ENCODE data around the gene CLEC4G. TPM values are rescaled to one million over a fixed set of nuclear protein-coding genes. Genes with fewer than 3 reads are reported as not detected.

The CLEC4G gene
- total RNA-seq, 1 donor from 2014 or later: not detected

DNA sequence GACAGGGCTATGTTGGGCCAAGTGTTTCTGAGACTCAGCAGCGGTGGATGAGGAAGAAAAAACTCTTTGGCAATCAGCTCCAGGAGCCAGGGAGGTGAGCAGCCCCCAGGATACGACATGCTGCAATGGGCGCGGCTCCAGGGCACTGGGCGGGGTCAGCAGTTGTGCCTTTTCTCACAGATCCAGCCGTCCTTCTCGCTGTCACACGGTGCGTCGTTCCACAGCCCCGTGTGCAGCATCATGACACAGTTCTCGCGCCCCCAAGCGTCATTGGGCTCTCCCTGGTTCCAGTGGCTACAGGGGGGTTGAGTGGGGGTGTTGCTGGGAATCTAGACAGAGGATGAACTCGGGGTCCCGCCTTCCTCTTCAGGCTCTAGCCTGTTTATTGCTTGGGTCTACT is 2.7 kb downstream of the CLEC4G start:
- DNase-seq (ENCODE audit: low read depth): no peak

DNA sequence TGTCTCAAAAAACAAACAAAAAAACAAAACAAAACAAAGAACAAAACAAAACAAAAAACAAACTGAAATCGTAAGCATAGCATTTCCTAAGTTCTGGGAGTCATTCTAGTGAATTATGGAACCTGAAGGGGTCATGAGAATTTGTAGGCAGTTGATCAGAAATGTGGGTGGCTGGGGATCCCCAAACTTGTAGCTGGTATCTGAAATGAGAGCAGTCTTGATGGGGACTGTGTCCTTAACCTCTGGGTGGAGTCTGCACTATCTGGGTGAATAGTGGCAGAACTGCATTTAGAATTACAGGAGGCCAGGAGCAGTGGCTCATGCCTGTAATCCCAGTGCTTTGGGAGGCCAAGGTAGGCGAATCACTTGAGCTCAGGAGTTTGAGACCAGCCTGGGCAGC is 6.1 kb downstream of the CLEC4G start:
- DNase-seq (ENCODE audit: low read depth): no peak

DNA sequence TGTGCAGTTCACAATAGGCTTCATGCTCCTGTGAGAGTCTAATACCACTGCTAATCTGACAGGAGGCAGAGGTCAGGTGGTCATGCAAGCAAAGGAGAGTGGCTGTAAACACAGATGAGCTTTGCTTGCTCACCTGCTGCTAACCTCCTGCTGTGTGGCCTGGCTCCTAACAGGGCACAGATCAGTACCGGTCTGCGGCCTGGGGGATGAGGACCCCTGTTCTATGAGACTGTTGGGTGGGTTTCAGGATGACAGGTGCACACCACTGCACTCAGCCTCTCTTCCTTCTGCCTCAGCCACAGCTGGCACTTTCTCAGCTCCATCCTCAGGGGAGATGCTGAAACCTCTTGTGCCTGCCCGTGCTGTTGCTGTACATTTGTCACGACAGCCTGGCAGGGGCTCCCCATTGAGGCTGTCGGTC is 9.7 kb downstream of the CLEC4G start:
- DNase-seq (ENCODE audit: low read depth): no peak

DNA sequence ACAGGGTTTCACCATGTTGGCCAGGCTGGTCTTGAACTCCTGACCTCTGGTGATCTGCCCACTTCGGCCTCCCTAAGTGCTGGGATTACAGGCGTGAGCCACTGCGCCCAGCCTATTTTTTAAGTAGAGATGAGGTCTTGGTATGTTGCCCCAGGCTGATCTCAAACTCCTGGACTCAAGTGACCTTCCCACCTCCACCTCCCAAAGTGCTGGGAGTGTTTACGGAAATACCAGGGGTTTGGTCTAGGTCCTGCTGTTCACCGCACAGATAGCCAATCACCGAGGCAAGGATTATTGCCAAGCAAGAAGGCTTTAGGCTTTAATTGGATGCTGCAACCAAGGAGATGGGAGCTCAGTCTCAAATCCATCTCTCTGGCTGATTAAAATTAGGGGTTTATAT is 11.6 kb downstream of the CLEC4G start:
- no peak for DNase-seq (ENCODE audit: low read depth)

DNA sequence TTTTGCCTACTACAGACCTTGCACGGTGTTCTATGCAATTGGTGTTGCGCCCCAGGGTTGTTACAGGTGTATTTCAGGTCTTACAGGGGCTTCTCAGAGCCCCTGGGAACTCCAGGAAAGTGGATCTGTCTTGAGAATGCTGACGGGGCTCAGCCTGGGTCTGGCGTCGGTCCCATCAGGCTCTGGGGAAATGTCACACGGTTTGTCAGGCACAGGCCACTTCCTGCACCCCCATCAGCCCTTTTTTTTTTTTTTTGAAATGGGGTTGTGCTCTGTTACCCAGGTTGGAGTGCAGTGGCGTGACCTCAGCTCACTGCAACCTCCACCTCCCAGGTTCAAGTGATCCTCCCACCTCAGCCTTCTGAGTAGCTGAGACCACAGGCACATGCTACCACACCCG is 13.2 kb downstream of the CLEC4G start:
- DNase-seq (ENCODE audit: low read depth): no peak

DNA sequence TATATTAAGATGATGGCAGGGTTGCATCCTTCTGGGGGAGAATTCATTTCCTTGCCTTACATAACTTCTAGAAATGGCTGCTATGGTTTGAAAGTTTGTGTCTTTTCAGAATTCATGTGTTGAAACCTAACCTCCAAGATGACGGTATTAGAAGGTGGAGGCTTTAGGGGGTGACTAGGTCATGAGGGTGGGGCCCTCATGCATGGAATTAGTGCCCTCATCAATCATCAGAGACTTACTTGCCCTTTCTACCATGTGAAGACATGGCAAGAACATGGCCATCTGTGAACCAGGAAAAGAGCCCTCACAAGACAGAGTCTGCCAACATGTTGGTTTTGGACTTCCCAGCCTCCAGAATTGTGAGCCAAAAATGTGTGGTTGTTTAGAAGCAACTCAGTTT is 15.1 kb downstream of the CLEC4G start:
- DNase-seq (ENCODE audit: low read depth): no peak

DNA sequence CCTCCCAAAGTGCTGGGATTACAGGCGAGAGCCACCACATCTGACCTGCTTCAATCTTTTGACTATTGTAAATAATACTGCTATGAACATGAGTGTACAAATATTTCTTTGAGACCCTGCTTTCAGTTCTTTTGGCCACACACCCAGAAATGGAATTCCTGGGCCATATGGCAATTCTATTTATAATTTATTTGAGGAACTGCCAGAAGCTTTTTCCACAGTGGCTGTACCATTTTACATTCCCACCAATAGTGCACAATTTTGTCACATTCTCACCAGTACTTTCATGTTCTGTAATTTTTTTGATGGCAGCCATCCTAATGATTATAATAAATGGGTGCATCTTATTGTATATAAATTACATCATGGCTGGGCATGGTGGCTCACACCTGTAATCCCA is 16.2 kb downstream of the CLEC4G start:
- DNase-seq (ENCODE audit: low read depth): no peak

DNA sequence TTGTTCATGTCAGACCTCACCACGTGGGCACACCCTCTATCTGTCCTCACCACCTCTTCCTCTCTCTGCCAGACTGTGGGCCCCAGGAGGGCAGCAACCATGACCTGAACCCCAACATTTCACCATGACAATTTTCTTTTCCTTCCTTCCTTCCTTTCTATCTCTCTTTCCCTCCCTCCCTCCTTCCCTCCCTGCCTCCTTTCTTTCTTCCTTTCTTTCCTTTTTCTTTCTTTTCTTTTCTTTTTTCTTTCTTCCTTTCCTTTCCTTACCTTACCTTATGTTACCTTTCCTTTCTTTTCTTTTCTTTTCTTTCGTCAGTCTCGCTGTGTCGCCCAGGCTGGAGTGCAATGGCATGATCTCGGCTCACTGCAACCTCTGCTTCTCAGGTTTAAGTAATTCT is 21.3 kb downstream of the CLEC4G start:
- no peak for DNase-seq (ENCODE audit: low read depth)

DNA sequence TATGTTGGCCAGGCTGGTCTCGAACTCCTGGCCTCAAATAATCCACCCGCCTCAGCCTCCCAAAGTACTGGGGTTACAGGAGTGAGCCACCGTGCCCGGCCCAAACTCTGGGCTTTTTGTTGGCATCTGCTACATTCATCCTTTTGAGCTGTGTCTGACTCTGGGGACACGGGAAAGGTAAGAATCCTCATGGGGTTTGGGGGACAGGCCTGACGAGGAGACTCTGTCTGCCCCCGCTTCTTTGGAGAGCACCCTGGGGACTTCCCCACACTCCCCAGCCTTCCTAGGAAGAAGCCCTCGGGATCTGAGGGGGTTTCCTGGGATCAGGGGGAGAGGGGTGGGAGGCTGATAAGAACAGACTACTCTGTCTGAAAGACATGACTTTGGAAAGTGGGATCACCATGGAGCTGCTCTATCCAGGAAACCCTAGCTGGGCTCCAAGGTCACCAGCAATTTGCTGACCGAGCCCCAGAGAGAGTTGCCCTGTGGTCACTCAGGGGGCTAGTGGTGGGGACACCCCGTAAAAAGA is 21.9 kb downstream of the CLEC4G start:
- DNase-seq (ENCODE audit: low read depth): no peak

DNA sequence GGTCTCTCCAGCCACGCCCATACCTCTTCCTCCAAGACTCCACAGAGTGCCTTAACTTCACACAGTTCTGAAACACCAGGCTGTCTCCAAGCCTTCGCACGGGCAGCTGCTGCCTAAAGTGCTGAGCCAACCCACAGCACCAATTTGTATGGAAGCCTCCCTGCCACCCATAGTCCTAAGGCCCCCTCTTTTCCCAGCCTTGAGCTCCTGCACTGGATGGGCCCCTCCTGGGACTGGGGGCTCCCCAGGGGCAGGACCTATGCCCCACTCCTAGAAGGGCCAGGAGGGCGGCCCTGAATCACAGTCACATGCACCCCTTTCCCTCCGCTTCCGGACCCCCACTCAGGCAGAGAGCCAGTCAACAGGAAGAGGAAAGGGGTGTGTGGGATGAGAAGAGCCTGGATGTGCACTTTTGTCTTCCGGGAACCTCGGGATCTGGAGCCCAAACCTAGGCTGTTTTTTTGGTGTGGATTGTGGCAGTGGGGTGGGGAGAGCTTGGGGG is 24.9 kb downstream of the CLEC4G start:
- no peak for DNase-seq (ENCODE audit: low read depth)

DNA sequence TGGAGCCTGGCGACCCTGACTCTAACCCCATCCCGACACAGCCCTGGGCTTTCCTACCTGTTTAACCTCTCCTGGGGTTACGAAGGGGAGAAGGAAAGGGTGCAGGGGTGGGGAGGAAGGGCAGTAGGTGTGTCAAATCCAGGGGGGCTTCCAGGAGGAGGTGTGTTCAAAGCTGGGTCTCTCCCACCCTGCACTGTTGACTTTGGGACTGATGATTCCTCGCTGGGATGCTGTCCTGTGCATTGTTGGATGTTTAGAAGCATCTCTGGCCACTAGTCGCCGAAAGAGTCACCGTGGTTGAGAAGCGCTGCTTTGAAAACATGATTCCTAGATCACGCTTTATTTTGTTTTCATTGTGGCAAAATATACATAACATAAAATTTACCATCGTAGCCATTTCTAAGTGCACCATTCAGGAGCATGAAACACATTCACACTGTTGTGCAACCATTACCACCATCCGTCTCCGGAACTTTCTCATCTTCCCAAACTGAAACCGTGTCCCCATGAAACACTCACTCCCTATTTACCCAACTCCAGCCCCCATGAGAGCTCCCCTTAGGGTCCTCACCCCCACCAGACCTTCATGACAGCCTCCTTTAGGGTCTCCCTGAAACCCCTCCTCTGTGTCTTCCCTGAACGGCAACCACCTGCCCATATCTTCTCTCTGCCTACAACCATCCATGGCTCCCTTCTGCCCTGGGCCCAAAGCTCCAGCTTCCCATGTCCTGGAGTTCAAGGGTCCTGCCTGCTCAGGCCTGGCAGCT is 25.5 kb downstream of the CLEC4G start:
- no peak for DNase-seq (ENCODE audit: low read depth)

DNA sequence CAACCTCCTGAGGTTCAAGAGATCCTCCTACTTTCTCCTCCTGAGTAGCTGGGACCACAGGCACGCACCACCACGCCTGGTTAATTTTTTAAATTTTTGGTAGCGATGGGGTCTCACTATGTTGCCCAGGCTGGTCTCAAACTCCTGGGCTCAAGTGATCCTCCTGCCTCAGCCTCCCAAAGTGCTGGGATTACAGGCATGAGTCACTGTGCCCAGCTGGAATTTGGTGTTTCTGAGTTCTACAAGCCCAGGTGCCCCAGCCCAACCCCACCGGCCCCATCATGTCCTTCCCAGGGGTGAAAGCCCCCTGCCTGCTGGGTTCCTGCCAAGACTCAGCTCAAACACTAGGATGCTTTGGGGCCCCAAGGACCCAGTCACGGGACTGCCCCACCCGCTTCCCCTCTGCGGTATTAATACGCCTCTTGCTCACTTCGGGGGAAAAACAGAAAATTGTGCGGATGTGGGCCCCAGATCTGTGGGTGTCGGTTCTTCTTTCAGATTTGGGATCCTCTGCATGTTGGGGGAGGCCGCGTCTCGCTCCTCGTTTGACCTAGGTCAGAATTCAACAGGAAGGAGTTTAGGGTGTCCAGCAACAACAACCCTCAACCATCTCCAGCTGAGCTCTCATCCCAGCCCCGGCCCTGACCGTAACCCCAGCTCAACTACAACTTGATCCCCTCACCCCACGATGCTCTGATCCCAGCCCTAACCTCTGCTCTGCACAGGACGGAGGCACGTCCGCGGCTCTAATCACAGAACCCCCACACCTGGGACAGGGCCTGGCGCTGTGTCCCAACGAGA is 26.3 kb downstream of the CLEC4G start:
- no peak for DNase-seq (ENCODE audit: low read depth)

DNA sequence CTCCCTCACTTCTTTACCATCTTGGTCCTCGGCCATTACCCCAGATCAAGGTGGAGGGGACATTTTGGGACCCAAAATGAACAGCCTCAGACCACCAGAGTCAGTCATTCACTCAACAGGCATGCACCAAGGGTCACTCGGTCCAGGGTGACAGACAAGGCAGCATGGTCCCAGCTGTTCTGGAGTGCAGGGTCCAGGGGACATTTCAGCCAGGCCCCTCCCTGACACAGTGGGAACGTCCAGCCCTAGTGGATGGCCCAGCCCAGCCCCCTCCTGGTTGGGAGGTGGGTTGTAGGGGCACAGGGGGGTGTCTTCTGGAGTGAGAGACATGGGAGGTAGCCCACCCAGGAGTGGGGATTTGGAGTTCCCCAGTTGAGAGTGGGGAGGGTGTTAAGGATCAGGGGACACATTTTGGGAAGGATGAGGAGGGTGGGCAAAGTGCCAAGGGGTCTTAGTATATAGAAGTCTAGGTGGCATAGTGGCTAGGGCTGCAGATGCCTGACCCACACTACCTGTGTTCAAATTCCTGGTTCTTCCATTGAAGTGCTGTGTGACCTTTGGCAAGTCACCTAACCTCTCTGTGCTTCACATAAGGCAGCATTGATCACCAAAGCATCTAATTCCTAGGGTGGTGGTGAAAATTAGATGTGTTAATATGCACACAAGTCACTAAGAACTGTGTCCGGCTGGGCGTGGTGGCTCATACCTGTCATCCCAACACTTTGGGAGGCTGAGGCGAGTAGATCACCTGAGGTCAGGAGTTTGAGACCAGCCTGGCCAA is 27.4 kb downstream of the CLEC4G start:
- DNase-seq (ENCODE audit: low read depth): no peak

DNA sequence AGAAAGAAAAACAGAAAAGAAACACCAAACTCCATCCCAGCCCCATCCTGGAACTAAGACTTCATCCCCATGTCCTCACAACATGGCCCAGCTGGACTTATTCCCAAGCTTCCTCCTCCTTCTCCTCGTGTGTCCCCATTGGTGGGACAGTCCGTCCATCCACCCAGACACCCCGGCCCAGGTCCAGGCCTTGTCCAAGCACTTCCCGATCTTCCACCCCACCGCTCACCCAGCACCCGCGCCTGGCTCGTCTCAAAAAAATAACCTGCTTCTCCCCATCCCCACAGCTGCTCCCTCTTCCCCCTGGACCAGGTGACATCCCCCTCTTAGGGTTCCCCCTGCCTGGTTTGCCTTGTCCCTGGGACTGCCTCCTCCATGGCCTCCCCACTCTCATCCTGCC is 28.6 kb downstream of the CLEC4G start:
- DNase-seq (ENCODE audit: low read depth): no peak

DNA sequence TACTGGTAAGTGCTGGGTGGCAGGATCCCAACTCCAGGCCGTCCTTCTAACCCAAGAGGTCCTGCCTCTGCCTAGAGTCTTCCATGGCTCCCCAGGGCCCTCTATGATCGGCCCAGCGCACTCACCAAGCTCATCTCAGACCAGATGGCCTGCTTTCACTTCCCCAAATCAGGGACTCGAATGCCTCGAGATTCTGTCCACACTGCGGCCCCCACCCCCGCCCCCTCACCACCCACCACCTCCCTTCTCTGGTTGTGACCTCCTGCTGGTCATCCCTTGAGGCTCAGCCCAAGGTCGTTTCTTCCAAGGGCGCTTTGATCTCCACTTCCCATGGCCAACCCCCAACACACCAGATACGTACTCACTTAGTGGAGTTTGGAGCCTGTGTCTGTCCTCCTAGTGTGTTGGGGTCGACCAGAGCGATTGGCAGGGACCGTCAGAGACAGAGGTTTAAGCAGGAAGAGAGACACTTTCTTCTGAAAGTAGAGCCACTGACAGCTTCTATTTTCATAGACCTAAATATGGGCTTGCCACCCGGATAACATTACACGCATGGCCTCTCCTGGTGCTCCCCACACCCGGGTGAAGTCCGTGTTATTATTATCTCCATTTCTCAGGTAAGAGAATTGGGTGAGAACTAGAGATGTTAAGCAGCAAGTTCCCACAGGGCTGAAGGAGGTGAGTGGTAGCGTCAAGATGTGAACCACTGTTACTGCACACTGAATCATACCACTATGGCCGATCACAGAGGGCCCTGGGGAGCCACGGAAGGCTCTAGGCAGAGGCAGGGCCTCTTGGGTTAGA is 30.1 kb downstream of the CLEC4G start, which contains the start of gene FCER2:
Gene FCER2, minus strand, starts transcription at position 478 of the 804 bp plus-strand sequence. CDS start 2,371 bp downstream, outside the sequence.
- no peak for DNase-seq (ENCODE audit: low read depth)

DNA sequence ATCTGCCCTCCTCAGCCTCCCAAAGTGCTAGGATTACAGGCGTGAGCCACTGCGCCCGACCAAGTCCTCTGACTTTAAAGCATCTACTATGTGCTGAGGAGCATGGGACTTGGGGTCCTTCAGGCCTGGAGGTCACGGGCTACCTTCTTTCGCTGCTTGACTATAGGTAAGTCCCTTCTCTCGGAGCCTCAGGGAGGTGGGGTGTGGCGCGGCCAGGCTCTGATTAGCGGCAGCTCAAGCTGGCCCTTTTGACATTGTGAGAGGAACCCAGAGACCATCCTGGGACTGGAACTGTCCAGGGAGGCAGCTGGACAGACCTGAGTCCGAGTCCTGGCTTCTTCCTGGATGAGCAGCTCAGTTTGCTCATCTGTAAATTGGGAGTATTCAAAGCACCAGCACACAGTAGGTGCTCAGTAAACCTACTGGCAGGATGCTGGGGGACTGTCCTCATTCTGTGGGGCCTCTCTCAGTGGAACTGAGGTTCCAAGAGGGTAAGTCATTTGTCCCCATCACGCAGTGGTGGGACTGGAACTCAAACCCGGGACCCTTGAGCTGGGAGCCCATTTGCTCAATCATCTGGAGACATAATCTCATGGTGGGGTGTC is 30.8 kb downstream of the CLEC4G start:
- no peak for DNase-seq (ENCODE audit: low read depth)

DNA sequence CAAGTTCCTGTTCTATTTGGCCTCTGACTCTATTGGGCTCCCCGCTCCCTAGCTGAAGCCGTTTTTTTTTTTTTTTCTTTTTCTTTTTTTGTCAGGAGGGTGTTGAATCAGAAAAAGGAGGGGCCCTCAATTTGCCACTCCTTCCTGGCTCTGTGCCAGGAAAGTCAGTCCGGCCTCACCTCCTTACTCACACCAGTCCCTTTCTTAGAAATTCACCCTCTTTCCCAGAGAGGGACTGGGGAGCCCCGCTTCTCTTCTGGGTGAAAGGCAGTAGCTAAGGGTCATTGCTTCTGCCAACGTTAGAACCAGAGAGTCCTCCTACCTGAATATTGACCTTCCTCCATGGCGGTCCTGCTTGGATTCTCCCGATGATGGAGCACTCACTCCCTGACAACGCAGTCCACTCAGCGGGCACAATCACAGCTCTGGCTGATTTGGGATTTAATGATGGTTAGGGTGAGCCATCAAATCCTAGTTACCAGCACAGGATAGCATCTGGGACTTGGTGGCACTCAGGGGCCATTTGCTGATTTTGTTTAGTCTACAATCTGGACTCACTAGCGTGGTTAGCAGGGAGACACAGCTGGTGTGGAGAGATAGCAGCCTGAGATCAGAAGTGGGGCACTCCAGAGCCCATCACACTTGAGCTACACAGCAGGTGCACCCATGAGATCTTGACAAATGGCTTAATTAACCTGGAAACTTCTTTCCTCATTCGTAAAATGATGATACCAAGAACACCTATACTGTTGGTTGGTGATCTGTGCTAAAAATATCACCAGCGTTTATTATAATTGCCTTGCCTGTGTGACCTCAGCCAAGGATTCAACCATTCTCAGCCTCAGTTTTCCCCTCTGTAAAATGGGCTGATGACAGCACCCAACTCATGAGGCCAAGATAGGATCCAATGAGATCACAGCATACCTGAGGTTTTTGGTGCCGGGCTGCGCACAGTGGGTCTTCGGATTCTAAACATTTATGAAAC is 32.2 kb downstream of the CLEC4G start:
- no peak for DNase-seq (ENCODE audit: low read depth)

DNA sequence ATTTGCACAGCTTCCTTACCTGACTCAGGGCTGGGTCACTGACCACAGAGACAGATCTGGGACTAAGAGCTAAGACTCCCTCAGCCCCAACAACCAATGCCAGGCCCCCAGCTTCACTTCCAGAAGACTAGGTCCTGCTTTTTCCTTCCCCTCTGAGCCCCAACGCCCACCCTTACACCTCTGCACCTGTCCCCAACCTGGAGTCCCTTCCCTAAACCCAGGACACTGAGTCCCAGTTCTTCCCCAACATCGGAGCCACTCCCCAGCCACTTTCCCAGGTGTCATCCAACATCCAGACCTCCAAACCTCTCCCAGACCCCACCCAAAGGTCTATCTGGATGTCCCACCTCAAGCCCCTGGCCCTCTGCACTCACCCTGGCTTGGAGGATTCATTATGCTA is 32.9 kb downstream of the CLEC4G start:
- no peak for DNase-seq (ENCODE audit: low read depth)

DNA sequence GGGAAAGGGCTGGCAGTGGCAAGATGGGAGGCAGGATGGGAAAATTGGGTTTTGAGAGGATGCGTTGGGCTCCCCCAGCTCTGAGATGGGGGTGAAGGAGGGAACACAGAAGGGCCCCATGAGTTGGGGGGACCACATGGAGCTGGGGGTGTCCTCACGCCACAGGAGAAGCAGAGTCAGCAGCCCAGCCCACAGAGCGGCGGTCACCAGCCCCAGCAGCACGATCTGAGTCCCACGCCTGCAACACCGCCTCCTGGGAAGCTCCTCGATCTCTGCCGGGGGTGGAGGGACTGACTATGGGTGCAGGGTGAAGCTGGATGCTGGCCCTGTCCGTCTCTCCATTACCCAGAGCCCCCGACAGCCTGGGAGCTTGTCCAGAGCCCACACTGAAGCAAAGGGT is 33.3 kb downstream of the CLEC4G start:
- DNase-seq (ENCODE audit: low read depth): no peak

All from renal cortical epithelial cell (primary cell).